GM12878 (cell line): Measurements from ENCODE around the gene IPPK. TPM values are rescaled to one million over a fixed set of nuclear protein-coding genes. Genes with fewer than 3 reads are reported as not detected.

Experiments used
- ATAC-seq: fragments of 200-7000 bp; cut with Tn5 transposase; 3 replicates; pipeline ENCODE4 v1.9.1; 2020; ENCODE audit warnings: mild to moderate bottlenecking, moderate library complexity
- BruUV-seq: library from RNA; stranded (reverse); fragments of 400-500 nt; replicated peaks from 2 replicates; lab custom pipeline; 2021; lab: Mats Ljungman, UMichigan
- CTCF ChIA-PET: fragments of 300-600 bp; sonication (Branson Sonifier 250); formaldehyde crosslinking; extraction: SDS; loops from one replicate; lab custom pipeline; 2021; ENCODE audit warnings: inconsistent platforms; lab: Yijun Ruan, JAX
- POLR2A ChIA-PET: fragments of 350-600 bp; formaldehyde crosslinking; extraction: SDS; loops from one replicate; lab custom pipeline; 2021; ENCODE audit warnings: inconsistent platforms; lab: Charles Lee
- RAD21 ChIA-PET: fragments of 300-600 bp; sonication (Branson Sonifier 250); formaldehyde crosslinking; loops from one replicate; lab custom pipeline; 2023; ENCODE audit warnings: antibody characterized with exemption; ENCODE audit not compliant: unreplicated experiment; lab: Charles Lee
- SMC1A ChIA-PET: fragments of 300-600 bp; sonication (Branson Sonifier 250); formaldehyde crosslinking; loops from one replicate; lab custom pipeline; 2023; ENCODE audit not compliant: unreplicated experiment, uncharacterized antibody; lab: Charles Lee
- DNase-seq: peaks from one replicate; pipeline ENCODE4 v3.0.0-alpha.2; 2011; ENCODE audit warnings: low read depth, low spot score
- FAIRE-seq: peaks from 3 replicates; lab custom pipeline; 2011; peaks lifted over from hg19 to GRCh38; lab: Jason Lieb, UNC
- H2AFZ ChIP-seq: 2 replicates; pipeline ENCODE4 v1.6.0; 2011; ENCODE audit warnings: low read depth, low read length, control low read depth; ENCODE audit not compliant: control insufficient read depth
- H3K27ac ChIP-seq: 2 replicates; pipeline ENCODE4 v1.5.1; 2011; ENCODE audit warnings: control low read depth; ENCODE audit not compliant: control insufficient read depth, insufficient read depth
- H3K27me3 ChIP-seq, 2 experiments: replicated peaks in 1 of 2; 2 replicates each; pipeline versions ENCODE4 v1.6.0 to v1.6.1; 2011; ENCODE audit warnings: low read length in 1 of 2; ENCODE audit not compliant: control insufficient read depth in 2 of 2, insufficient read depth in 2 of 2
- H3K36me3 ChIP-seq, 2 experiments: 2 replicates each; pipeline ENCODE4 v1.5.1; 2011; ENCODE audit warnings: low read length in 1 of 2; ENCODE audit not compliant: control insufficient read depth in 2 of 2, insufficient read depth in 2 of 2
- H3K4me1 ChIP-seq: 2 replicates; pipeline ENCODE4 v1.6.1; 2011; ENCODE audit warnings: mild to moderate bottlenecking, low read length, moderate library complexity, mixed read lengths; ENCODE audit not compliant: control insufficient read depth, insufficient read depth
- H3K4me2 ChIP-seq: 2 replicates; pipeline ENCODE4 v1.6.0; 2011; ENCODE audit warnings: control low read depth; ENCODE audit not compliant: control insufficient read depth, insufficient read depth
- H3K4me3 ChIP-seq: fragments of 200-600 bp; sonication (generic); 2 replicates; pipeline ENCODE4 v1.5.1; 2016
- H3K79me2 ChIP-seq: 2 replicates; pipeline ENCODE4 v1.6.0; 2011; ENCODE audit warnings: low read length; ENCODE audit not compliant: control insufficient read depth, insufficient read depth
- H3K9ac ChIP-seq: 2 replicates; pipeline ENCODE4 v1.8.0; 2011; ENCODE audit warnings: low read length, control low read depth, mixed read lengths; ENCODE audit not compliant: control insufficient read depth, insufficient read depth
- H3K9me3 ChIP-seq: replicated peaks from 3 replicates; pipeline ENCODE4 v1.5.1; 2011; ENCODE audit warnings: mild to moderate bottlenecking, low read length; ENCODE audit not compliant: control insufficient read depth, insufficient read depth
- H4K20me1 ChIP-seq: 2 replicates; pipeline ENCODE4 v1.6.0; 2011; ENCODE audit not compliant: control insufficient read depth, insufficient read depth
- BMI1 ChIP-seq: fragments of 450-650 bp; IDR thresholded peaks from 2 replicates; pipeline ENCODE4 v1.6.1; 2016; ENCODE audit warnings: mild to moderate bottlenecking, moderate library complexity, borderline replicate concordance
- FOXK2 ChIP-seq: fragments of 450-650 bp; IDR thresholded peaks from 2 replicates; pipeline ENCODE4 v1.6.1; 2017; ENCODE audit warnings: mild to moderate bottlenecking, moderate library complexity
- NR2C1 ChIP-seq: fragments of 450-650 bp; IDR thresholded peaks from 2 replicates; pipeline ENCODE4 v1.6.1; 2017; ENCODE audit warnings: antibody characterized with exemption, mild to moderate bottlenecking, moderate library complexity
- RUNX3 ChIP-seq: IDR thresholded peaks from 2 replicates; pipeline ENCODE4 v1.6.1; 2012; ENCODE audit warnings: low read length, inconsistent platforms
- SREBF2 ChIP-seq: IDR thresholded peaks from 2 replicates; pipeline ENCODE4 v1.6.1; 2012; ENCODE audit warnings: mild to moderate bottlenecking, low read length
- WGBS: methylation state at CpG from one replicate; pipeline ENCODE4 v1.1.6; 2016; ENCODE audit warnings: low lambda C conversion rate; ENCODE audit not compliant: insufficient replicate concordance, insufficient coverage; ENCODE audit errors: missing lambda C conversion rate; 5-methylcytosine and 5-hydroxymethylcytosine counted together
- in situ Hi-C: fragments of 300-500 bp; cut with MboI; formaldehyde crosslinking; loops from 9 replicates; pipeline ENCODE4 v1.14.3; 2018; ENCODE audit warnings: mixed read lengths
- intact Hi-C: fragments of 100-400 bp; cut with micrococcal nuclease; formaldehyde crosslinking; loops from one replicate; pipeline ENCODE4 v1.14.2; 2022; ENCODE audit not compliant: unreplicated experiment
- polyA plus RNA-seq, 11 experiments: library from polyadenylated mRNA; depleted of rRNA in 4 of 11; unstranded in 6 of 11; stranded (reverse) in 5 of 11; fragments of >200 nt; fragmentation: Nextera tagmentation in 4 of 11; fragmentation: Illumina TruSeq in 1 of 11; extraction: Ambion mirVana in 4 of 11; extraction: Trizol in 1 of 11; gene quantifications; 1 replicate in 1 of 11; 2 replicates in 10 of 11; pipeline versions ENCODE4 v1.2.1 to v1.2.3, GENCODE V29; 2011 to 2016; ENCODE audit warnings: inconsistent platforms in 2 of 11, missing spikeins in 2 of 11, low read depth in 1 of 11
- total RNA-seq, 4 experiments: library from RNA; depleted of rRNA in 3 of 4; stranded (reverse); fragments of >200 nt in 3 of 4; fragmentation: Illumina TruSeq in 1 of 4; extraction: Trizol in 1 of 4; gene quantifications; 2 replicates each; pipeline versions ENCODE4 v1.2.1 to v1.2.3, GENCODE V29; 2013 to 2021
- TF ChIP-seq, protein P1 (sequence below): fragments of 450-650 bp; IDR thresholded peaks from 2 replicates; pipeline ENCODE4 v1.6.1; 2017; ENCODE audit warnings: mild to moderate bottlenecking, moderate library complexity
- TF ChIP-seq, protein P2 (sequence below): fragments of 450-650 bp; conservative IDR thresholded peaks from 2 replicates; pipeline ENCODE4 v1.6.1; 2017; ENCODE audit warnings: mild to moderate bottlenecking, moderate library complexity
- TF ChIP-seq, protein P3 (sequence below): fragments of 450-650 bp; formaldehyde crosslinking; IDR thresholded peaks from 2 replicates; pipeline ENCODE4 v1.5.0; 2022; ENCODE audit warnings: mild to moderate bottlenecking, missing genetic modification characterization

The IPPK gene
- total and polyA plus RNA-seq, 10 of the 15 experiments (the other 5 are each of a cell fraction or from before 2014, with no cell fraction given), result 2.1 to 22.1 (median 11.4) TPM

DNA sequence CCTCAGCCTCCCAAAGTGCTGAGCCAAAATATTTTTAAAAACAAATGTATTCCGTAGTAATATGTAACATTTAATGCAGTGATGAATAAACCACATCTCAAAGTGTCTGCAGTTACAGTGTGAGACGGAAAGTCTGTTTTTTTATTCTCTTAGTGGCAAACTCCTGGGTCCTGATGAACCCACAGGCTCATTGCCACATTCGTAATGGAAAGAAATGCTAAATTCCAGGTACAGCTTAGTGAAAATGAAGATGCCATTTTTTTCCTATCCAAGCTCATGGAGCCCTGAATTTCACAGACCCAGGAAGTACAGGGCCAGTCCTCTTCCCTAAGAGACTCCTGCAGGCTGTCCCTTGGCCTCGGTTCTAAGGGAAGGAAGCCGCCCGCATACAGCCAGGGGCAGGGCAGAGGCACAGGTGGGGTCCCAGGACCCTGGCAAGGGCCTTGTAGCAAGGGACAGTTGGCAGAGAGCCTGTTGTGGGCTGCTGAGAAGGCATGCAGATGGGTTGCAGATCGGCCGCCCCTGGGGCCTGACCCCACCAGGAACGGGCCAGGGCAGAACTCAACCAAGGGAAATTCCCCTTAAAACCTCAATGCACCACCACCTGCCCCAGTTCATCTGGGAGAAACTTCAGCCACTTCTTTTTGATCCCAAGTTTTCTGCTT is 36.2 kb downstream of the IPPK start (continued):
- TF ChIP-seq, protein P1, sequence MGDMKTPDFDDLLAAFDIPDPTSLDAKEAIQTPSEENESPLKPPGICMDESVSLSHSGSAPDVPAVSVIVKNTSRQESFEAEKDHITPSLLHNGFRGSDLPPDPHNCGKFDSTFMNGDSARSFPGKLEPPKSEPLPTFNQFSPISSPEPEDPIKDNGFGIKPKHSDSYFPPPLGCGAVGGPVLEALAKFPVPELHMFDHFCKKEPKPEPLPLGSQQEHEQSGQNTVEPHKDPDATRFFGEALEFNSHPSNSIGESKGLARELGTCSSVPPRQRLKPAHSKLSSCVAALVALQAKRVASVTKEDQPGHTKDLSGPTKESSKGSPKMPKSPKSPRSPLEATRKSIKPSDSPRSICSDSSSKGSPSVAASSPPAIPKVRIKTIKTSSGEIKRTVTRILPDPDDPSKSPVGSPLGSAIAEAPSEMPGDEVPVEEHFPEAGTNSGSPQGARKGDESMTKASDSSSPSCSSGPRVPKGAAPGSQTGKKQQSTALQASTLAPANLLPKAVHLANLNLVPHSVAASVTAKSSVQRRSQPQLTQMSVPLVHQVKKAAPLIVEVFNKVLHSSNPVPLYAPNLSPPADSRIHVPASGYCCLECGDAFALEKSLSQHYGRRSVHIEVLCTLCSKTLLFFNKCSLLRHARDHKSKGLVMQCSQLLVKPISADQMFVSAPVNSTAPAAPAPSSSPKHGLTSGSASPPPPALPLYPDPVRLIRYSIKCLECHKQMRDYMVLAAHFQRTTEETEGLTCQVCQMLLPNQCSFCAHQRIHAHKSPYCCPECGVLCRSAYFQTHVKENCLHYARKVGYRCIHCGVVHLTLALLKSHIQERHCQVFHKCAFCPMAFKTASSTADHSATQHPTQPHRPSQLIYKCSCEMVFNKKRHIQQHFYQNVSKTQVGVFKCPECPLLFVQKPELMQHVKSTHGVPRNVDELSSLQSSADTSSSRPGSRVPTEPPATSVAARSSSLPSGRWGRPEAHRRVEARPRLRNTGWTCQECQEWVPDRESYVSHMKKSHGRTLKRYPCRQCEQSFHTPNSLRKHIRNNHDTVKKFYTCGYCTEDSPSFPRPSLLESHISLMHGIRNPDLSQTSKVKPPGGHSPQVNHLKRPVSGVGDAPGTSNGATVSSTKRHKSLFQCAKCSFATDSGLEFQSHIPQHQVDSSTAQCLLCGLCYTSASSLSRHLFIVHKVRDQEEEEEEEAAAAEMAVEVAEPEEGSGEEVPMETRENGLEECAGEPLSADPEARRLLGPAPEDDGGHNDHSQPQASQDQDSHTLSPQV, result no peak
- TF ChIP-seq, all 136 proteins: peak for 0

DNA sequence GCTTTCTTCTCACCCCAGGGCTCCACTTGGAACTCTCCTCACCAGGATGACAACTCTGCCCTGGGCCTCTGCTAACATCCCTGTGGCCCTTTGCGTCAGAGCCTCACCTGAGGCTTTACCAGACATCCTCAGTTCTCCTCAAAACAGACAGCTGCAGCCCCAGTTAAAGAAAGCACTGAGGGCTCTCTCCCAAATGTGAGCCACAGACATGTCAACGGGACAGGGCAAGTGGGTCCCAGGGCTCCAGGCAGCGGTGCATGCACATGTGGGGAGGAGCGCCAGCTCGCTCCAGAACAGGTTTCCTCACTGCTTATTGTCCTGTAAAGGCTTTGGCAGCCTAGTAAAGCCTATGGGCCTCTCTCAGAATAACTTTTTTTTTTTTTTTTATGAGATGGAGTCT is 37.3 kb downstream of the IPPK start:
- H3K4me2 ChIP-seq, result no peak overlapping the region
- RAD21 ChIA-PET, result no interaction called here
- intact Hi-C loops, result loop anchor here (5.0 to 10.0 kb wide), 2 partner anchors 128 to 305 kb away; partner anchors contain the start of genes CENPP and NOL8
- no peaks in the 10 kb centered on the region for H3K27me3 ChIP-seq
- no peak overlapping the region for H2AFZ ChIP-seq
- H3K4me1 ChIP-seq, result peaks cover 4% of the 10 kb centered on the region
- H3K4me3 ChIP-seq, result no peak overlapping the region
- 100% methylated on average over 5 of the region's 5 CpGs for WGBS
- FAIRE-seq, result no peak
- no peaks in the 10 kb centered on the region for H3K79me2 ChIP-seq
- SMC1A ChIA-PET, result interaction anchor here (1.8 kb wide), 1 partner anchor 493 kb away, joined by 18 read pairs; no protein-coding TSS in a partner anchor
- CTCF ChIA-PET, result interaction anchor here (2.5 to 5.9 kb wide), 2 partner anchors 304 to 493 kb away, joined by 9 to 44 read pairs; no protein-coding TSS in a partner anchor
- TF ChIP-seq SREBF2 (no peak), FOXK2 (no peak), BMI1 (no peak), RUNX3 (no peak), NR2C1 (no peak)
- TF ChIP-seq, protein P2, sequence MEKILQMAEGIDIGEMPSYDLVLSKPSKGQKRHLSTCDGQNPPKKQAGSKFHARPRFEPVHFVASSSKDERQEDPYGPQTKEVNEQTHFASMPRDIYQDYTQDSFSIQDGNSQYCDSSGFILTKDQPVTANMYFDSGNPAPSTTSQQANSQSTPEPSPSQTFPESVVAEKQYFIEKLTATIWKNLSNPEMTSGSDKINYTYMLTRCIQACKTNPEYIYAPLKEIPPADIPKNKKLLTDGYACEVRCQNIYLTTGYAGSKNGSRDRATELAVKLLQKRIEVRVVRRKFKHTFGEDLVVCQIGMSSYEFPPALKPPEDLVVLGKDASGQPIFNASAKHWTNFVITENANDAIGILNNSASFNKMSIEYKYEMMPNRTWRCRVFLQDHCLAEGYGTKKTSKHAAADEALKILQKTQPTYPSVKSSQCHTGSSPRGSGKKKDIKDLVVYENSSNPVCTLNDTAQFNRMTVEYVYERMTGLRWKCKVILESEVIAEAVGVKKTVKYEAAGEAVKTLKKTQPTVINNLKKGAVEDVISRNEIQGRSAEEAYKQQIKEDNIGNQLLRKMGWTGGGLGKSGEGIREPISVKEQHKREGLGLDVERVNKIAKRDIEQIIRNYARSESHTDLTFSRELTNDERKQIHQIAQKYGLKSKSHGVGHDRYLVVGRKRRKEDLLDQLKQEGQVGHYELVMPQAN, result no peak
- TF ChIP-seq, protein P3, sequence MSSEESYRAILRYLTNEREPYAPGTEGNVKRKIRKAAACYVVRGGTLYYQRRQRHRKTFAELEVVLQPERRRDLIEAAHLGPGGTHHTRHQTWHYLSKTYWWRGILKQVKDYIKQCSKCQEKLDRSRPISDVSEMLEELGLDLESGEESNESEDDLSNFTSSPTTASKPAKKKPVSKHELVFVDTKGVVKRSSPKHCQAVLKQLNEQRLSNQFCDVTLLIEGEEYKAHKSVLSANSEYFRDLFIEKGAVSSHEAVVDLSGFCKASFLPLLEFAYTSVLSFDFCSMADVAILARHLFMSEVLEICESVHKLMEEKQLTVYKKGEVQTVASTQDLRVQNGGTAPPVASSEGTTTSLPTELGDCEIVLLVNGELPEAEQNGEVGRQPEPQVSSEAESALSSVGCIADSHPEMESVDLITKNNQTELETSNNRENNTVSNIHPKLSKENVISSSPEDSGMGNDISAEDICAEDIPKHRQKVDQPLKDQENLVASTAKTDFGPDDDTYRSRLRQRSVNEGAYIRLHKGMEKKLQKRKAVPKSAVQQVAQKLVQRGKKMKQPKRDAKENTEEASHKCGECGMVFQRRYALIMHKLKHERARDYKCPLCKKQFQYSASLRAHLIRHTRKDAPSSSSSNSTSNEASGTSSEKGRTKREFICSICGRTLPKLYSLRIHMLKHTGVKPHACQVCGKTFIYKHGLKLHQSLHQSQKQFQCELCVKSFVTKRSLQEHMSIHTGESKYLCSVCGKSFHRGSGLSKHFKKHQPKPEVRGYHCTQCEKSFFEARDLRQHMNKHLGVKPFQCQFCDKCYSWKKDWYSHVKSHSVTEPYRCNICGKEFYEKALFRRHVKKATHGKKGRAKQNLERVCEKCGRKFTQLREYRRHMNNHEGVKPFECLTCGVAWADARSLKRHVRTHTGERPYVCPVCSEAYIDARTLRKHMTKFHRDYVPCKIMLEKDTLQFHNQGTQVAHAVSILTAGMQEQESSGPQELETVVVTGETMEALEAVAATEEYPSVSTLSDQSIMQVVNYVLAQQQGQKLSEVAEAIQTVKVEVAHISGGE, result no peak
- TF ChIP-seq, all 136 proteins: peak for 0
- POLR2A ChIA-PET, result no interaction called here
- H4K20me1 ChIP-seq, result no peaks in the 10 kb centered on the region
- no peak overlapping the region for H3K9ac ChIP-seq
- BruUV-seq, result no TSS peak
- in situ Hi-C loops, result loop anchor here (5.0 kb wide), 1 partner anchor 305 kb away; the partner anchor contains the start of genes CENPP and NOL8
- peaks cover 20 to 22% of the 10 kb centered on the region in 2 experiments for H3K36me3 ChIP-seq
- DNase-seq (no peak), ATAC-seq (no peak)
- no peaks in the 10 kb centered on the region for H3K9me3 ChIP-seq
- no peak overlapping the region for H3K27ac ChIP-seq
